Measurements from ENCODE around the gene CFAP251.

GRCh38 chr12:122026706-122027333, 108.4 kb downstream of the CFAP251 start:
- no peak for TF ChIP-seq POLR2A (IDR thresholded peaks at IDR 0.05)
- no peak for TF ChIP-seq CTCF (IDR thresholded peaks at IDR 0.05)

Measured in lower leg skin (tissue), 3 donors.